A549 (cell line): ENCODE measurements around the gene KRT7. TPM values are rescaled to one million over a fixed set of nuclear protein-coding genes. Genes with fewer than 3 reads are reported as not detected.

Source experiments
- ATAC-seq, 2 experiments: fragments of 200-7000 bp in 1 of 2; fragments of >200 bp in 1 of 2; cut with Nextera tagmentation in 1 of 2; cut with Tn5 transposase in 1 of 2; 3 replicates each; pipeline versions ENCODE4 v1.8.0 to v1.9.1; 2018 to 2020; ENCODE audit warnings: mild to moderate bottlenecking in 1 of 2, moderate library complexity in 1 of 2
- CTCF ChIA-PET: fragments of 300-600 bp; sonication (Branson Sonifier 250); formaldehyde crosslinking; extraction: SDS; loops from one replicate; lab custom pipeline; 2021; ENCODE audit warnings: antibody characterized with exemption, inconsistent platforms; lab: Yijun Ruan, JAX
- POLR2A ChIA-PET: fragments of 350-600 bp; formaldehyde crosslinking; extraction: SDS; loops from one replicate; lab custom pipeline; 2021; ENCODE audit warnings: antibody characterized with exemption, inconsistent platforms; lab: Yijun Ruan, JAX
- DNase-seq, 2 experiments: peaks; one replicate each; pipeline versions ENCODE4 v3.0.0 to v3.0.0-alpha.2; 2011 to 2016; ENCODE audit warnings: low read depth in 1 of 2, low spot score in 1 of 2
- FAIRE-seq: peaks from 2 replicates; lab custom pipeline; 2011; peaks lifted over from hg19 to GRCh38; lab: Jason Lieb, UNC
- H3K27ac ChIP-seq, 2 experiments: fragments of >200 bp; sonication (Bioruptor Twin); formaldehyde crosslinking; 3 replicates each; pipeline ENCODE4 v1.5.1; 2016 to 2017
- H3K4me1 ChIP-seq: fragments of >200 bp; sonication (Bioruptor Twin); formaldehyde crosslinking; 3 replicates; pipeline ENCODE4 v1.6.1; 2016
- H3K4me2 ChIP-seq: fragments of >200 bp; sonication (Bioruptor Twin); formaldehyde crosslinking; 3 replicates; pipeline ENCODE4 v1.6.1; 2016
- H3K4me3 ChIP-seq: fragments of >200 bp; sonication (Bioruptor Twin); formaldehyde crosslinking; 3 replicates; pipeline ENCODE4 v1.5.1; 2016
- H3K9me3 ChIP-seq: fragments of >200 bp; sonication (Bioruptor Twin); formaldehyde crosslinking; 3 replicates; pipeline ENCODE4 v1.6.1; 2016
- ATOH8 ChIP-seq: fragments of 250-450 bp; sonication (Bioruptor Pico); IDR thresholded peaks from 2 replicates; pipeline ENCODE4 v1.5.0; 2020; ENCODE audit warnings: low read depth, mild to moderate bottlenecking, moderate library complexity
- BCL3 ChIP-seq: fragments of >200 bp; sonication (Bioruptor Twin); formaldehyde crosslinking; IDR thresholded peaks from 3 replicates; pipeline ENCODE4 v1.6.1; 2016
- CBX8 ChIP-seq: fragments of 200-600 bp; sonication (generic); IDR thresholded peaks from 2 replicates; pipeline ENCODE4 v1.6.1; 2016
- CEBPB ChIP-seq, 2 experiments: fragments of >200 bp in 1 of 2; sonication (Bioruptor Twin) in 1 of 2; formaldehyde crosslinking in 1 of 2; IDR thresholded peaks; 2 replicates each; pipeline ENCODE4 v1.6.1; 2012 to 2016
- CHD2 ChIP-seq: fragments of 150-350 bp; IDR thresholded peaks from 2 replicates; pipeline ENCODE4 v1.6.1; 2014; ENCODE audit warnings: low read length; ENCODE audit not compliant: partially characterized antibody
- CHD4 ChIP-seq: fragments of 200-600 bp; sonication (generic); IDR thresholded peaks from 2 replicates; pipeline ENCODE4 v1.6.1; 2016; ENCODE audit warnings: antibody characterized with exemption, mild to moderate bottlenecking, borderline replicate concordance
- E2F6 ChIP-seq: IDR thresholded peaks from 2 replicates; pipeline ENCODE4 v1.6.1; 2012; ENCODE audit warnings: low read depth, borderline replicate concordance
- EHF ChIP-seq: fragments of 250-450 bp; sonication (Bioruptor Pico); IDR thresholded peaks from 2 replicates; pipeline ENCODE4 v1.5.0; 2020; ENCODE audit warnings: mild to moderate bottlenecking
- EHMT2 ChIP-seq: fragments of 200-600 bp; sonication (generic); IDR thresholded peaks from 2 replicates; pipeline ENCODE4 v1.6.1; 2016; ENCODE audit warnings: antibody characterized with exemption, low read depth, mild to moderate bottlenecking, moderate library complexity
- ESRRA ChIP-seq: fragments of 150-350 bp; IDR thresholded peaks from 2 replicates; pipeline ENCODE4 v1.6.1; 2014; ENCODE audit warnings: mild to moderate bottlenecking, low read length, borderline replicate concordance
- FOSL2 ChIP-seq, 2 experiments: fragments of 450-650 bp in 1 of 2; fragments of >200 bp in 1 of 2; sonication (Bioruptor Twin) in 1 of 2; formaldehyde crosslinking; IDR thresholded peaks; 2 replicates each; pipeline versions ENCODE4 v1.5.0 to v1.6.1; 2016 to 2020; ENCODE audit warnings: mild to moderate bottlenecking in 1 of 2, moderate library complexity in 1 of 2
- HES2 ChIP-seq: fragments of >200 bp; sonication (Bioruptor Twin); formaldehyde crosslinking; IDR thresholded peaks from 2 replicates; pipeline ENCODE4 v1.6.1; 2016
- HEYL ChIP-seq: fragments of 250-450 bp; sonication (Bioruptor Pico); IDR thresholded peaks from 2 replicates; pipeline ENCODE4 v1.8.0; 2021; ENCODE audit warnings: mild to moderate bottlenecking, moderate library complexity
- HOXB13 ChIP-seq: fragments of 250-450 bp; sonication (Bioruptor Pico); IDR thresholded peaks from 2 replicates; pipeline ENCODE4 v1.5.0; 2020; ENCODE audit warnings: low read depth, mild to moderate bottlenecking, moderate library complexity
- HOXB5 ChIP-seq: fragments of 250-450 bp; sonication (Bioruptor Pico); IDR thresholded peaks from 2 replicates; pipeline ENCODE4 v1.5.0; 2020; ENCODE audit warnings: mild to moderate bottlenecking, moderate library complexity
- JUN ChIP-seq, 2 experiments: fragments of >200 bp; sonication (Bioruptor Twin); formaldehyde crosslinking; IDR thresholded peaks; 2 replicates in 1 of 2; 3 replicates in 1 of 2; pipeline ENCODE4 v1.6.1; 2016 to 2017
- JUNB ChIP-seq: fragments of >200 bp; sonication (Bioruptor Twin); formaldehyde crosslinking; IDR thresholded peaks from 2 replicates; pipeline ENCODE4 v1.6.1; 2016
- KDM5A ChIP-seq: fragments of 200-600 bp; sonication (generic); IDR thresholded peaks from 2 replicates; pipeline ENCODE4 v1.6.1; 2016; ENCODE audit warnings: antibody characterized with exemption, mild to moderate bottlenecking
- MAX ChIP-seq: IDR thresholded peaks from 2 replicates; pipeline ENCODE4 v1.6.1; 2012
- MYC ChIP-seq: IDR thresholded peaks from 2 replicates; pipeline ENCODE4 v1.6.1; 2012; ENCODE audit warnings: mild to moderate bottlenecking, inconsistent platforms, low read length, improper control_type of control experiment, borderline replicate concordance
- NFE2L2 ChIP-seq: fragments of 150-350 bp; conservative IDR thresholded peaks from 2 replicates; pipeline ENCODE4 v1.6.1; 2014; ENCODE audit warnings: low read length
- NR3C1 ChIP-seq: fragments of >200 bp; sonication (Bioruptor Twin); formaldehyde crosslinking; IDR thresholded peaks from 3 replicates; pipeline ENCODE4 v1.6.1; 2017
- PHF8 ChIP-seq: fragments of 200-600 bp; sonication (generic); IDR thresholded peaks from 2 replicates; pipeline ENCODE4 v1.6.1; 2016; ENCODE audit warnings: low read depth, mild to moderate bottlenecking, antibody characterized with exemption, moderate library complexity, borderline replicate concordance
- RAD21 ChIP-seq, 2 experiments: fragments of >200 bp in 1 of 2; sonication (Bioruptor Twin) in 1 of 2; formaldehyde crosslinking in 1 of 2; IDR thresholded peaks in 1 of 2; conservative IDR thresholded peaks in 1 of 2; 2 replicates in 1 of 2; 3 replicates in 1 of 2; pipeline ENCODE4 v1.6.1; 2012 to 2018; ENCODE audit warnings: inconsistent platforms in 1 of 2
- RFX5 ChIP-seq: fragments of 450-650 bp; IDR thresholded peaks from 2 replicates; pipeline ENCODE4 v1.7.1; 2014; ENCODE audit warnings: antibody characterized with exemption, mild to moderate bottlenecking, moderate library complexity
- SMC3 ChIP-seq: fragments of >200 bp; sonication (Bioruptor Twin); formaldehyde crosslinking; IDR thresholded peaks from 3 replicates; pipeline ENCODE4 v1.6.1; 2018; ENCODE audit warnings: inconsistent platforms
- SREBF2 ChIP-seq: fragments of 450-650 bp; IDR thresholded peaks from 2 replicates; pipeline ENCODE4 v1.6.1; 2014; ENCODE audit warnings: mild to moderate bottlenecking, moderate library complexity
- USF2 ChIP-seq: fragments of 450-650 bp; IDR thresholded peaks from 2 replicates; pipeline ENCODE4 v1.6.1; 2014; ENCODE audit warnings: antibody characterized with exemption
- ZC3H11A ChIP-seq: fragments of 450-650 bp; IDR thresholded peaks from 2 replicates; pipeline ENCODE4 v1.6.1; 2014; ENCODE audit warnings: antibody characterized with exemption, mild to moderate bottlenecking
- ZFP36 ChIP-seq: fragments of 450-650 bp; IDR thresholded peaks from 2 replicates; pipeline ENCODE4 v1.6.1; 2014; ENCODE audit warnings: borderline replicate concordance; ENCODE audit not compliant: partially characterized antibody
- ZNF302 ChIP-seq: fragments of 250-450 bp; sonication (Bioruptor Pico); IDR thresholded peaks from 2 replicates; pipeline ENCODE4 v1.9.0; 2021; ENCODE audit warnings: inconsistent platforms, mild to moderate bottlenecking, moderate library complexity
- ZSCAN20 ChIP-seq: fragments of 250-450 bp; sonication (Bioruptor Pico); IDR thresholded peaks from 2 replicates; pipeline ENCODE4 v1.8.0; 2022; ENCODE audit warnings: mild to moderate bottlenecking, moderate library complexity
- WGBS: methylation state at CpG from one replicate; pipeline ENCODE4 v1.1.6; 2017; ENCODE audit errors: missing lambda C conversion rate; 5-methylcytosine and 5-hydroxymethylcytosine counted together
- polyA plus RNA-seq, 4 experiments: library from polyadenylated mRNA; depleted of rRNA in 3 of 4; stranded (reverse); fragments of >200 nt; fragmentation: RNase III in 1 of 4; extraction: RNeasy Plus Mini Kit Qiagen cat#74134 plus additional on column Dnase treatment in 1 of 4; gene quantifications; 2 replicates in 3 of 4; 3 replicates in 1 of 4; pipeline ENCODE4 v1.2.3, GENCODE V29; 2011 to 2017

KRT7 gene
- polyA plus RNA-seq, 2 of the 4 experiments (the other 2 are of a cell fraction): 2,623 to 3,055 TPM

- TF ChIP-seq ATOH8 (CRISPR knock-in tag): peak; percentile 63
- peak; percentile 86 for TF ChIP-seq HEYL (CRISPR knock-in tag)
- TF ChIP-seq PHF8: no peak
Observed at GRCh38 chr12:52279422-52280318, 46.6 kb downstream of the KRT7 start (continued).

GRCh38 chr12:52280319-52280795 lies 47.3 kb downstream of the KRT7 start:
- FAIRE-seq: peak; percentile 100
- DNase-seq: peak; percentile 94 to 100
- peak overlapping the region; percentile 96 to 100 for H3K27ac ChIP-seq
- H3K4me1 ChIP-seq: peaks cover 83% of the 10 kb centered on the region
- ChIA-PET POLR2A (interaction anchor here (0.6 to 11.7 kb wide), 18 partner anchors 9 to 726 kb away, joined by 3 to 383 read pairs (median 7); partner anchors contain the start of genes EIF4B, KRT7, KRT80 and NR4A1), CTCF (interaction anchor here (0.7 to 15.3 kb wide), 24 partner anchors 7 to 617 kb away, joined by 3 to 387 read pairs (median 20); partner anchors contain the start of gene KRT83)
- H3K4me2 ChIP-seq: peak overlapping the region; percentile 84
- H3K4me3 ChIP-seq: no peak overlapping the region
- H3K9me3 ChIP-seq: no peaks in the 10 kb centered on the region
- peak; percentile 62 to 67 for ATAC-seq
- 6% methylated on average over 3 of the region's 3 CpGs for WGBS
- peak; percentile 85 for TF ChIP-seq MAX
- TF ChIP-seq RFX5: no peak
- peak; percentile 30; the same call in 1 of the 3 replicates for TF ChIP-seq NR3C1
- no peak for TF ChIP-seq SREBF2
- peak; percentile 98 to 100 for TF ChIP-seq CEBPB (IDR thresholded peaks at IDR 0.05)
- peak; percentile 1; the same call in 1 of the 2 replicates for TF ChIP-seq HEYL (CRISPR knock-in tag)
- TF ChIP-seq ZSCAN20 (CRISPR knock-in tag): peak; percentile 89
- TF ChIP-seq JUNB: peak; percentile 96
- TF ChIP-seq HOXB5: no peak
- no peak for TF ChIP-seq MYC
- TF ChIP-seq CHD2: no peak
- TF ChIP-seq EHF (CRISPR knock-in tag): no peak
- TF ChIP-seq USF2: no peak
- no peak for TF ChIP-seq CBX8
- no peak for TF ChIP-seq NFE2L2
- TF ChIP-seq SMC3: peak; percentile 28; the same call in 2 of the 3 replicates
- TF ChIP-seq HES2: peak; percentile 88; the same call in 1 of the 2 replicates
- peak; percentile 88 for TF ChIP-seq FOSL2 (IDR thresholded peaks at IDR 0.05)
- peak; percentile 94 for TF ChIP-seq FOSL2 (CRISPR knock-in tag; IDR thresholded peaks at IDR 0.05)
- peak; percentile 96; the same call in 2 of the 3 replicates for TF ChIP-seq BCL3
- no peak for TF ChIP-seq KDM5A
- TF ChIP-seq ZFP36: peak; percentile 50
- TF ChIP-seq HOXB13 (CRISPR knock-in tag): no peak
- TF ChIP-seq ESRRA: no peak
- TF ChIP-seq ZC3H11A: no peak
- TF ChIP-seq E2F6: peak; percentile 28; the same call in 1 of the 2 replicates
- no peak for TF ChIP-seq ZNF302 (CRISPR knock-in tag)
- TF ChIP-seq ATOH8 (CRISPR knock-in tag): no peak
- TF ChIP-seq CHD4: no peak
- TF ChIP-seq RAD21 (conservative IDR thresholded peaks at IDR 0.05 in 1 of 2, IDR thresholded peaks at IDR 0.05 in 1 of 2): peak; percentile 21 to 48
- TF ChIP-seq EHMT2: no peak
- peak; percentile 97 to 98; a peak in 4 of 5 replicates for TF ChIP-seq JUN (IDR thresholded peaks at IDR 0.05)
